GM18519 (cell line): ENCODE results near the gene CNKSR2.

Experiments used
- ATAC-seq: cut with Tn5 transposase; IDR thresholded peaks from one replicate; pipeline ENCODE4 v1.9.1; 2021; ENCODE audit warnings: mild to moderate bottlenecking, moderate library complexity; ENCODE audit not compliant: unreplicated experiment, low FRiP score

CNKSR2 gene

DNA sequence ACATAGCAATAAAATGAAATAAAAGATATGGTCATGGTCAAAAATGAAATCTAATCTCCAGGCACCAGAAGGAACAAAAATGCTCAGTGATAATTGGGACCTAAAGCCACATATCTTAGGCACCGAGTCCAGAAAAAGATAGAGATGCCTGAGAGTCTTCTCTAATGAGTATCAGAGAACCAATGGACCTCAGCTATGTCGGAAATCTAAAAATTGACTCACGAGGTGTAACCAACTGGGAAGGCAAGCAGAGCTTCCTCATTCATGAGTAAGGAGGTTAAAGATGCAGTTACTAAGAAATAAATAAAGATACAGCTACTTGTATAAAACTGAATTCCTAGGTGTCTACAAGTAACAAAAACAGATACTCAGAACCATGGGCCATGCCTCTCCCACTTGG is 211.8 kb downstream of the CNKSR2 start:
- ATAC-seq: no peak

GRCh38 chrX:21590012-21590776 is 216.0 kb downstream of the CNKSR2 start:
- no peak for ATAC-seq

GRCh38 chrX:21606002-21606401 is 231.8 kb downstream of the CNKSR2 start:
- ATAC-seq: no peak

- no peak for ATAC-seq
Measured at GRCh38 chrX:21610168-21610567, 235.9 kb downstream of the CNKSR2 start.

GRCh38 chrX:21612154-21612553 is 237.9 kb downstream of the CNKSR2 start:
- ATAC-seq: no peak

GRCh38 chrX:21616386-21616785 is 242.2 kb downstream of the CNKSR2 start:
- ATAC-seq: no peak

DNA sequence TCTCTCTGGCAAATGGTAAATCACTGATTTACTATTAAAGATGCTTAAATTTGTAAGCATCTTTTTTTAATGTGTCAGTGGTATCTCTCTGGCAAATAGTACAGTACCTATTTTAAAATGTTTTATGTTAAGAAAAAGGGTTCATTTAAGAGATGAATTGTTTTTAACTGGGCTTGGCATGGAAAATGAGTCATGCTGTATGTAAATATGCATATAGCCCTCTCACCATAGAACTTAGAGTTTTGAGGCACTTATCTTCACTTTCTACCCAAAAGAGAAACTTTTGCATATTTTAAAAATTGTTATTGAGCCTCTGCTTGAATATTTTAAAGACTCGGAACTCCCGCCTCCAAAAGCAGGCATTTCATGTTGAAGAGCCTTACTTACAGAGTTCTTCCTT is 246.0 kb downstream of the CNKSR2 start:
- ATAC-seq: no peak

GRCh38 chrX:21623778-21624501 is 249.7 kb downstream of the CNKSR2 start:
- ATAC-seq: no peak

DNA sequence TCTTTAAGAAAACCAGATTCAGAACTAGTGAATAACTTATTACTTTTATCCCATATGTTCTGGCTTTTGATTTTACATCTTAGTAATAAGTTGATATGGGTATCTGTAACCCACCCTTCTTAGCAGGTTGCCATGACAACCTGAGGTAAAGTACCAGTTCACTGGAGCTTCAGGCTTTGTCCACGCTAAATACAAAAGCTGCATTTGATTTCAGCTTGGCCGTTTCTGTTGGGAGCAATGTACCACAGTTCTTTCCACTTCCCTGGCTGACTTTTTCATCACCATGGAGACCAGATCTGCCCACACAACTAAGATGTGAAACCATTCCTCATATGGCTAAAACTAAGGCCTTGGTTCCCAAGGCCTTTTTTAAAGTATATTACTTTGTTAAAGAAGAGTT is 257.8 kb downstream of the CNKSR2 start:
- no peak for ATAC-seq

DNA sequence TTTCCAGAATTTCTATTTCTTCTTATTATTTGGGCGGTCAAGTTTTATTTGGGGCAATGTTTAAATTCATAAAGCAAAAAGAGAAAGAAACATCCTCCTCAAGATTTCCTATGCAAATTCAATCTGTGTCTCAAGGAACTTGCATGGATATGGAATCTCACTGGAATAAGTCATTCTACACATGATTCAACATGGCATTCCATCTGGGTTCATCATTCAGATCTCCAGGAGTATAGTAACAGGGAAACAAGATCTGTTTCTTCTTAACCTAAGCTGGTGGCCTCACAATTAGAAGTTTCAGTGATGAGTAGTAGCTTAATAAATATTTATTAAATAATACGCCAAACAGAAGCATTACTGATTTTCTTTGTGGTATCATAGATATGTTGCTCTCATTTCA is 264.1 kb downstream of the CNKSR2 start:
- no peak for ATAC-seq

- ATAC-seq: no peak
Measured at GRCh38 chrX:21639775-21640174, 265.6 kb downstream of the CNKSR2 start.

DNA sequence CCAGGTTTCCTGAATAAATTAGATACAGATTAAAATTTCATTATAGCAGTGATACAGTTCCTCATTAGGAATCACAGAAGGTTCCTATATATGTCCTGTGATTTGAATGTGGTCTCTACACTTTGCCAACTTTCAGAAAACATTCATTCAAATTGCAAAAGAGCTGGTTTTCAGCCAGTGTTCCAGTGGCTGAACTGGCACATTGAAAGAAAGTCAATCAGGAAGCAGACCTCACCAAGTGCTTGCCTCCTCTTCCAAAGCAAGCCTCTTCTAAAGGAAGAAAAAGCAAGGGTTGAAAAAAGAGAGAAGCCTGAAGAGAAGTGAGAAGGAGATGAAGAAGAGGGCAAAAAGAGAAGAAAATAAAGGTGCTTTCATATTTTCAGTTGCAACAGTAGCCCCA is 271.2 kb downstream of the CNKSR2 start:
- ATAC-seq: no peak

- ATAC-seq: no peak
Measured at GRCh38 chrX:21645886-21646285, 271.7 kb downstream of the CNKSR2 start.

- no peak for ATAC-seq
Measured at GRCh38 chrX:21655901-21656586, 281.8 kb downstream of the CNKSR2 start.

DNA sequence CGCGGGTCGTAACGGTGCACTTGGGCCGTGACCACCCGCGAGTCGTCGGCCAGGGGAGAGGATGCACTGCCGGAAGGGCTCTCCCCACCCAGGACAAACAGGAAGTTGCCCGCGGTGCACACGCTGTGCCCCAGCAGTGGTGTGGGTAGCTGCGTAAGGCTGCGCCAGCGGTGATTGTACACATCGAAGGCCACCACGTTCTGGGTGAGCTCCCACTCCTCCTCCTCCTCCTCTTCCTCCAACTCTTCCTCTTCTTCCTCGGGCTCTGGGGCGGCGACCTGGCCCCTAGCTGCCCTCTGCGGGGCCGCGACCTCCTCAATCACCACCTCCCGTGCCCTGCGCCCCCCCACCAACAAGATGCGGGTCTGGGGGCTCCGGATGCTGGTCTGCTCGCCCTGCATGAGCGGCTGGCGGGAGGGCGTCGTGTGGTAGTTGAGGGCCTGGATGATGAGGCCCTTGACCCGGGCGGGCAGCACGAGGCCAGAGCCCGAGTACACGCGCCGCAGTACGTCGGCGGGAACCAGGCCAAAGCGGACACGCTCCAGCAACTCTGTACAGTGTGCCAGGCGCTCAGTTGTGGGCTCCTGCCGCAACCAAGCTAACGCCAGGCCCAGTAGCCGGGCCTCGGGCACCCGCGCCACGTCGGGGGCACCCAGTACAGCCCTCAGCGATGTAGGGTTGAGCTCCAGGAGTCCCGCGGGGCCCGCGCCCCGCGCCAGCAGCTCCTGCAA is 282.5 kb downstream of the CNKSR2 start:
- ATAC-seq: no peak

DNA sequence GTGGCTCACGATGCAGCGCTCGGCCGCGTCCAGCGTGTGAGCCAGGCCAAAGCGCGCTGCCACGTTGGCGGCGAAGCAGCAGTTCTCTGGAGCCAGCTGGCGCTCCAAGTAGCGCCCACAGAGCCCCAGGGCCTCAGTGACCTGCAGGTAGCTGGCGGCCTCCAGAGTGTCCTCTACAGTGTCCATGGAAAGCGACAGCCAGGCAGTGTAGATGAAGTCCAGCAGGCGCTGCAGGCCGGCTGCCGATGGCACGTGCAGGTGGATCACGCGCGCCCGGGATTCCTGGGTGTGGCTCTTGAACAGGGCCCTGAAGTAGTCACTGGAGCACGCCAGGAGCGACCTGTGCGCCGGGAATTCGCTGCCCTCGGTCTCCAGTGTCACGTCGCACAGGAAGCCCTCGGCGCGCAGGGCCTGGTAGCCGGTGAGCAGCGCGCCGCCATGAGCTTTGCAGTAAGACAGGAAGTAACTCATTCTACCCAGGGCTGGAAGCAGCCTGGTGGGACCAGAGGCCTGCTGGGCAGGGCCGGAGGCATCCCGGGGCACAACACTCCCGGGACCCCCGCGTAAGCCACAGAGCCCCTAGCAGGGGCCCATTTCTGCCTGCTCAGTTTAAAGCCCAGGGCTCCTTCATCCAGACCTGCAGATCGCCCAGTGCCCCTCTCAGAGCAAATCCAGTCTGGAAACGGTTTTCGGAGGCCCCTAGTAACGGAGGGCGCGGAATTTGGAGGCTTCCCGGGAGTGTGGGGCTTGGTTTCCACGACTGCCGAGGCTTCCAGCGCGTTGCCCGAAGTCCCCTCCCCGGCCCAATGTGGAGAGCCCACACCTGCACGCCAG is 283.3 kb downstream of the CNKSR2 start:
- no peak for ATAC-seq

GRCh38 chrX:21658152-21658737 is 284.0 kb downstream of the CNKSR2 start, which contains the start of gene KLHL34:
Gene KLHL34, minus strand, starts transcription at chrX:21658330. Its CDS starts 542 bp downstream, at chrX:21657788.
- ATAC-seq: no peak

DNA sequence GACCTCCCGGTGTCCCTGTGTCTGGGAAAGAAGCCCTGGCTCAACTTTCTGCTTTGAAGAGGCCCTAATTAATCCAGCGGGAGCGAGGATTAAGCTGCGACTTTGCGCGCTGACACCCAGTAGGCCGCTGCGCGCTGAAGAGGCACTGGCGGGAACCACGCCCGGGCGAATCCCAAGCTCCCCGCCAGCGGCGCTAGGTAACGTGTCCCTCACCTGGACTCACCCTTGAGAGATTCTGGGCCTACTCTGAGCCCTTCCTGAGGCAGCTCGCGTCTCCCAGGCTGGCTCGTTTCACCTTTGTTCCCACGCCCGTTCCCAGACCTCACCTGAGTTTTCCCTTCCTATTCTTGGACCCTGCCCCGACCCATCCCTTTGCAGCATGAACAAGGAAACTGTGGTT is 284.5 kb downstream of the CNKSR2 start:
- ATAC-seq: no peak

DNA sequence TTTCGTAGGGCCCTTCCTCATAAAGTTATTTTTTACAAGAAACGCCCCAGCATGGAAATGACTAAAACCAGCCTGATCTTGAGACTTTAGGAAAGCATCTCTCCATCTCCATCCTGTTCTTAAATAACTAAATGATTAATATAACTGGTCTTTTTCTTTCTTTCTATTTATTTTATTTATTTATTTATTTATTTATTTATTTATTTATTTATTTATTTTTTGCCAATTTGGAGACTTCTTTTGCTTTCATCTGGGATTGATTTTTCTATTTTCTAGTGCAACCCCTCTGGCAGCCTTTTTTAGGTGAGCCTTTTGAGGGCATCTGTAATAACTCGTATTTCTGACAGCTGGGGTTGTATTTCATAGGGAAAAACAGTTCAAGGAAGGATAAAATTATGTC is 285.1 kb downstream of the CNKSR2 start:
- no peak for ATAC-seq
